ENCODE results near the gene YPEL3.

The YPEL3 gene

GRCh38 chr16:30141750-30142149 is 45.7 kb upstream of the YPEL3 start:
- Histone ChIP-seq H3K9me2 (ENCODE audit: low read depth, low read length) (no peaks in the 10 kb centered on the region), H2AFZ (ENCODE audit: low read length) (no peak overlapping the region), H3K4me2 (ENCODE audit: low read length) (no peak overlapping the region), H3K9ac (ENCODE audit: low read length) (no peak overlapping the region), H3K4me3 (ENCODE audit: low read depth, low read length, poor library complexity, severe bottlenecking) (no peak overlapping the region), H3K9me3 (ENCODE audit: low read length) (no peaks in the 10 kb centered on the region), H4K20me1 (ENCODE audit: insufficient read depth, low read length) (no peaks in the 10 kb centered on the region), H3K27ac (ENCODE audit: low read depth, low read length, poor library complexity, severe bottlenecking) (no peak overlapping the region), H3F3A (ENCODE audit: insufficient read depth, low read length) (no peaks in the 10 kb centered on the region), H3K4me1 (ENCODE audit: insufficient read depth, low read length, severe bottlenecking) (peaks cover 17% of the 10 kb centered on the region), H3K79me2 (ENCODE audit: insufficient read depth, low read length) (no peaks in the 10 kb centered on the region), H3K36me3 (ENCODE audit: insufficient read depth, low read length) (no peaks in the 10 kb centered on the region), H3K27me3 (ENCODE audit: insufficient read depth, low read length) (no peaks in the 10 kb centered on the region)
- TF ChIP-seq, protein P1, sequence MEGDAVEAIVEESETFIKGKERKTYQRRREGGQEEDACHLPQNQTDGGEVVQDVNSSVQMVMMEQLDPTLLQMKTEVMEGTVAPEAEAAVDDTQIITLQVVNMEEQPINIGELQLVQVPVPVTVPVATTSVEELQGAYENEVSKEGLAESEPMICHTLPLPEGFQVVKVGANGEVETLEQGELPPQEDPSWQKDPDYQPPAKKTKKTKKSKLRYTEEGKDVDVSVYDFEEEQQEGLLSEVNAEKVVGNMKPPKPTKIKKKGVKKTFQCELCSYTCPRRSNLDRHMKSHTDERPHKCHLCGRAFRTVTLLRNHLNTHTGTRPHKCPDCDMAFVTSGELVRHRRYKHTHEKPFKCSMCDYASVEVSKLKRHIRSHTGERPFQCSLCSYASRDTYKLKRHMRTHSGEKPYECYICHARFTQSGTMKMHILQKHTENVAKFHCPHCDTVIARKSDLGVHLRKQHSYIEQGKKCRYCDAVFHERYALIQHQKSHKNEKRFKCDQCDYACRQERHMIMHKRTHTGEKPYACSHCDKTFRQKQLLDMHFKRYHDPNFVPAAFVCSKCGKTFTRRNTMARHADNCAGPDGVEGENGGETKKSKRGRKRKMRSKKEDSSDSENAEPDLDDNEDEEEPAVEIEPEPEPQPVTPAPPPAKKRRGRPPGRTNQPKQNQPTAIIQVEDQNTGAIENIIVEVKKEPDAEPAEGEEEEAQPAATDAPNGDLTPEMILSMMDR (IDR thresholded peaks at IDR 0.05; ENCODE audit: low read length): no peak
- TF ChIP-seq EZH2 (IDR thresholded peaks at IDR 0.05; ENCODE audit: borderline replicate concordance, low read length): no peak

DNA sequence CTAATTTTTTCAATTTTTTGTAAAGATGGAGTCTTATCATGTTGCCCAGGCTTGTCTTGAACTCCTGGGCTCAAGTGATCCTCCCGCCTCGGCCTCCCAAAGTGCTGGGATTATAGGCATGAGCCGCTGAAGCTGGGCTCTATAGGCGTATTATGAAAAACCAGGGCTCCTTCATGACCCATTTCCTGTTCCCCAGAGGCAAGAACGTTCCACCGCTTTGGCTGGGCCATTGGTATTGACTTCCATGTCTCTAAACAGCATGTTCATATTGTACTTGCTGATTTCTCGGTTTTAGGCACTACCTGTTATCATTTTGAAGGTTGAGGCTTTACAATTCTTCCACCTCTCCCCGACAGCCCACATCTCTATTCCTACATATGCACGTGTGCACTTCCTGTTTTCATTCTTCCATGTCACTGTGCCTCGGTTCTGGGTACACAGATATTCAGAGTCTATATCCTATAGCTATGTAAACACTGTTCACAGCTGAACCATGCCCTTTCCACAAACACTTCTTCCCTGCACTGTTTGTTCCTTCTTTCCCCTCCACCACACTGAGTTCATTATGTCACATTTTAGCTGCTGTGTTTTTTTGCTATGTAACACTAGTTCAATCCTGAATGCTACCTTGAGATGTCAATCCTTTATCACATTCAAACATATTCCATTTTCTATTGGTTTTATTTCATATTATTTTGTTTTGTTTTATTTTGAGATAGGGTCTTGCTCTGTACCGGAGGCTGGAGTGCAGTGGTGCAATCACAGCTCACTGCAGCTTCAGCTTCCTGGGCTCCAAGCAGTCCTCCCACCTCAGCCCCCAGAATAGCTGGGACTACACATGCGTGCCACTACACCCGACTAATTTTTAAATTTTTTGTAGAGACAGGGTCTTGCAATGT is 43.8 kb upstream of the YPEL3 start:
- no peaks in the 10 kb centered on the region for H3K79me2 ChIP-seq (ENCODE audit: insufficient read depth, low read length)
- no peaks in the 10 kb centered on the region for H3K9me2 ChIP-seq (ENCODE audit: low read depth, low read length)
- H3K9me3 ChIP-seq (ENCODE audit: low read length): no peaks in the 10 kb centered on the region

DNA sequence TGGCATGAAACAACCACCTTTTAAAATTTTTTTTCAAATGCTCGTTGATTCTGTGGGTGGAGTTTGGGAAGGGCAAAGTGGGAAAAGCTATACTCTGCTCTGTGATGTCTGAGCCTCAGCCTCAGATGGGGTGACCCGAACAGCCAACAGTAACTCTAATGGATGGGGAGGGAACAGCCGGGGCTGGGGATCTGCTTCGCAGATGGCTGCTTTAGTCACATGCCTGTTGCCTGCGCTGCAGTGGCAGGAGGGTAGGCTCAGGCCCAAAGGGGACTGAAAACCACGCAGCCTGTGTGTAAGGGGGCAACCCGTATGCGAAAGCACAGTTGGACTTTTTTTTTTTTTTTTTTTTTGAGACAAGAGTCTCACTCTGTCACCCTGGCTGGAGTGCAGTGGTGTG is 41.9 kb upstream of the YPEL3 start:
- H3K9ac ChIP-seq (ENCODE audit: low read length): no peak overlapping the region
- no peaks in the 10 kb centered on the region for H3K9me3 ChIP-seq (ENCODE audit: low read length)
- H3K27ac ChIP-seq (ENCODE audit: low read depth, low read length, poor library complexity, severe bottlenecking): no peak overlapping the region
- TF ChIP-seq, protein P1 (IDR thresholded peaks at IDR 0.05; ENCODE audit: low read length): no peak
- TF ChIP-seq EZH2 (IDR thresholded peaks at IDR 0.05; ENCODE audit: borderline replicate concordance, low read length): no peak
- H3K79me2 ChIP-seq (ENCODE audit: insufficient read depth, low read length): no peaks in the 10 kb centered on the region
- H3K27me3 ChIP-seq (ENCODE audit: insufficient read depth, low read length): no peaks in the 10 kb centered on the region
- H3K4me3 ChIP-seq (ENCODE audit: low read depth, low read length, poor library complexity, severe bottlenecking): no peak overlapping the region
- no peak overlapping the region for H3K4me2 ChIP-seq (ENCODE audit: low read length)
- H3F3A ChIP-seq (ENCODE audit: insufficient read depth, low read length): no peaks in the 10 kb centered on the region
- H3K4me1 ChIP-seq (ENCODE audit: insufficient read depth, low read length, severe bottlenecking): peaks cover 20% of the 10 kb centered on the region
- no peaks in the 10 kb centered on the region for H3K36me3 ChIP-seq (ENCODE audit: insufficient read depth, low read length)
- no peak overlapping the region for H2AFZ ChIP-seq (ENCODE audit: low read length)
- no peaks in the 10 kb centered on the region for H3K9me2 ChIP-seq (ENCODE audit: low read depth, low read length)
- H4K20me1 ChIP-seq (ENCODE audit: insufficient read depth, low read length): no peaks in the 10 kb centered on the region

More for the DNA sequence above, 43.8 kb upstream of the YPEL3 start:
- Histone ChIP-seq H3F3A (ENCODE audit: insufficient read depth, low read length) (no peaks in the 10 kb centered on the region), H3K4me2 (ENCODE audit: low read length) (peak overlapping the region; percentile 33; the same call in 1 of the 2 replicates), H3K27ac (ENCODE audit: low read depth, low read length, poor library complexity, severe bottlenecking) (peak overlapping the region; percentile 3), H4K20me1 (ENCODE audit: insufficient read depth, low read length) (no peaks in the 10 kb centered on the region), H3K9ac (ENCODE audit: low read length) (no peak overlapping the region; the same call in 1 of the 2 replicates), H2AFZ (ENCODE audit: low read length) (peak overlapping the region; percentile 24; the same call in 1 of the 2 replicates), H3K36me3 (ENCODE audit: insufficient read depth, low read length) (no peaks in the 10 kb centered on the region), H3K27me3 (ENCODE audit: insufficient read depth, low read length) (no peaks in the 10 kb centered on the region), H3K4me1 (ENCODE audit: insufficient read depth, low read length, severe bottlenecking) (peaks cover 20% of the 10 kb centered on the region), H3K4me3 (ENCODE audit: low read depth, low read length, poor library complexity, severe bottlenecking) (no peak overlapping the region)
- TF ChIP-seq, protein P1 (IDR thresholded peaks at IDR 0.05; ENCODE audit: low read length): no peak
- no peak for TF ChIP-seq EZH2 (IDR thresholded peaks at IDR 0.05; ENCODE audit: borderline replicate concordance, low read length)
